T47D (cell line): ENCODE results near the gene MYL7.

Source experiments
- DNase-seq, 2 experiments: peaks; one replicate each; pipeline versions ENCODE4 v3.0.0 to v3.0.0-alpha.2; 2011 to 2012; ENCODE audit warnings: low read depth in 1 of 2, low spot score in 1 of 2
- JUND ChIP-seq: IDR thresholded peaks from 2 replicates; pipeline ENCODE4 v1.6.1; 2012; ENCODE audit warnings: low read depth
- in situ Hi-C: cut with HindIII; loops from 2 replicates; pipeline ENCODE4 v1.10.0; 2016; ENCODE audit warnings: low sequenced_read_pairs, low pct_unique_long_range_greater_than_20kb

MYL7 gene

GRCh38 chr7:44116087-44116788 lies 24.9 kb downstream of the MYL7 start:
- no peak for TF ChIP-seq JUND
- in situ Hi-C loops: no loop called here
- DNase-seq: no peak

GRCh38 chr7:44114586-44115310 lies 26.4 kb downstream of the MYL7 start:
- DNase-seq: no peak
- in situ Hi-C loops: no loop called here
- TF ChIP-seq JUND: no peak

GRCh38 chr7:44113764-44114354 lies 27.3 kb downstream of the MYL7 start:
- no peak for DNase-seq
- TF ChIP-seq JUND: no peak
- in situ Hi-C loops: no loop called here

GRCh38 chr7:44112997-44113763 lies 28.0 kb downstream of the MYL7 start:
- in situ Hi-C loops: no loop called here
- no peak for DNase-seq
- TF ChIP-seq JUND: no peak

GRCh38 chr7:44112231-44112996 lies 28.7 kb downstream of the MYL7 start:
- no peak for DNase-seq
- in situ Hi-C loops: no loop called here
- no peak for TF ChIP-seq JUND

- TF ChIP-seq JUND: no peak
- in situ Hi-C loops: no loop called here
- no peak for DNase-seq
Observed at GRCh38 chr7:44111761-44112160, 29.4 kb downstream of the MYL7 start.

- DNase-seq: peak; percentile 23 to 24
- in situ Hi-C loops: no loop called here
- TF ChIP-seq JUND: no peak
Observed at GRCh38 chr7:44110719-44111635, 30.2 kb downstream of the MYL7 start.

GRCh38 chr7:44109991-44110390 lies 31.1 kb downstream of the MYL7 start:
- in situ Hi-C loops: no loop called here
- no peak for DNase-seq
- TF ChIP-seq JUND: no peak

GRCh38 chr7:44108768-44109750 lies 32.1 kb downstream of the MYL7 start:
- no peak for TF ChIP-seq JUND
- no peak for DNase-seq

More at GRCh38 chr7:44108768-44109750, 32.1 kb downstream of the MYL7 start:
- in situ Hi-C loops: no loop called here
